H1 (cell line): Measurements from ENCODE around the gene MIOX. TPM values are rescaled to one million over a fixed set of nuclear protein-coding genes. Genes with fewer than 3 reads are reported as not detected.

Source experiments
- CTCF ChIA-PET: fragments of 300-600 bp; sonication (Branson Sonifier 250); formaldehyde crosslinking; loops from one replicate; lab custom pipeline; 2021; ENCODE audit not compliant: partially characterized antibody; lab: Charles Lee
- POLR2A ChIA-PET: fragments of 300-600 bp; sonication (Branson Sonifier 250); formaldehyde crosslinking; loops from one replicate; lab custom pipeline; 2021; ENCODE audit warnings: inconsistent platforms; ENCODE audit not compliant: partially characterized antibody; lab: Charles Lee
- DNase-seq, 2 experiments: peaks; one replicate each; pipeline versions ENCODE4 v3.0.0 to v3.0.0-alpha.2; 2010 to 2022; ENCODE audit warnings: low spot score in 2 of 2, low read depth in 1 of 2, mixed read lengths in 1 of 2
- FAIRE-seq: peaks from 2 replicates; lab custom pipeline; 2011; peaks lifted over from hg19 to GRCh38; lab: Jason Lieb, UNC
- H2AFZ ChIP-seq: 2 replicates; pipeline ENCODE4 v1.8.1; 2012; ENCODE audit warnings: low read length, inconsistent platforms
- H2AK5ac ChIP-seq: 2 replicates; pipeline ENCODE4 v1.6.1; 2013; ENCODE audit warnings: low read depth, low read length
- H2BK120ac ChIP-seq: replicated peaks from 2 replicates; pipeline ENCODE3; 2013; ENCODE audit warnings: low read depth, low read length, inconsistent platforms
- H2BK12ac ChIP-seq: 2 replicates; pipeline ENCODE4 v1.6.1; 2013; ENCODE audit warnings: low read depth, low read length
- H2BK15ac ChIP-seq: 2 replicates; pipeline ENCODE4 v1.6.1; 2013; ENCODE audit warnings: low read length
- H2BK20ac ChIP-seq: 2 replicates; pipeline ENCODE4 v1.6.1; 2013; ENCODE audit warnings: low read length
- H2BK5ac ChIP-seq: 2 replicates; pipeline ENCODE4 v1.6.1; 2013; ENCODE audit warnings: low read depth, low read length
- H3K14ac ChIP-seq: 2 replicates; pipeline ENCODE4 v1.6.1; 2013; ENCODE audit warnings: inconsistent platforms; ENCODE audit not compliant: insufficient read length
- H3K18ac ChIP-seq: 2 replicates; pipeline ENCODE4 v1.6.1; 2013; ENCODE audit warnings: low read length; ENCODE audit errors: extremely low read depth
- H3K23ac ChIP-seq: 2 replicates; pipeline ENCODE4 v1.6.1; 2013; ENCODE audit warnings: inconsistent platforms; ENCODE audit not compliant: insufficient read length
- H3K23me2 ChIP-seq: 2 replicates; pipeline ENCODE4 v1.6.1; 2013; ENCODE audit warnings: low read depth, low read length
- H3K27ac ChIP-seq: 2 replicates; pipeline ENCODE4 v1.6.1; 2011; ENCODE audit warnings: low read depth, low read length, inconsistent platforms
- H3K27me3 ChIP-seq, 4 experiments: replicated peaks in 1 of 4; 1 replicate in 1 of 4; 2 replicates in 3 of 4; pipeline versions ENCODE4 v1.6.1 to v1.8.1; 2011 to 2013; ENCODE audit warnings: low read length in 3 of 4, mild to moderate bottlenecking in 3 of 4, inconsistent platforms in 2 of 4, mixed read lengths in 2 of 4, moderate library complexity in 1 of 4; ENCODE audit not compliant: control insufficient read depth in 3 of 4, insufficient read depth in 3 of 4; ENCODE audit errors: extremely low read depth in 1 of 4
- H3K36me3 ChIP-seq, 4 experiments: 2 replicates each; pipeline versions ENCODE4 v1.6.1 to v1.8.1; 2011 to 2013; ENCODE audit warnings: mild to moderate bottlenecking in 4 of 4, low read length in 3 of 4, moderate library complexity in 2 of 4, control low read depth in 1 of 4, inconsistent platforms in 1 of 4; ENCODE audit not compliant: insufficient read depth in 4 of 4, control insufficient read depth in 2 of 4
- H3K4ac ChIP-seq: replicated peaks from 2 replicates; pipeline ENCODE3; 2013; ENCODE audit warnings: low read length, low read depth, mixed read lengths, inconsistent platforms; ENCODE audit not compliant: insufficient read length
- H3K4me1 ChIP-seq, 4 experiments: replicated peaks in 1 of 4; 1 replicate in 1 of 4; 2 replicates in 3 of 4; pipeline versions ENCODE4 v1.6.1 to v1.8.1; 2011 to 2013; ENCODE audit warnings: low read length in 3 of 4, inconsistent platforms in 2 of 4, mixed read lengths in 1 of 4; ENCODE audit not compliant: insufficient read depth in 4 of 4, control insufficient read depth in 3 of 4
- H3K4me2 ChIP-seq, 2 experiments: 2 replicates each; pipeline versions ENCODE4 v1.6.1 to v1.8.1; 2011 to 2013; ENCODE audit warnings: low read depth in 2 of 2, low read length in 2 of 2, control low read depth in 1 of 2, inconsistent platforms in 1 of 2, mild to moderate bottlenecking in 1 of 2; ENCODE audit not compliant: insufficient read depth in 1 of 2
- H3K4me3 ChIP-seq, 4 experiments: fragments of 200-600, 300-600 bp in 1 of 4; sonication (generic), shearing (Covaris generic), sonication (Bioruptor Twin) in 1 of 4; 2 replicates each; pipeline versions ENCODE4 v1.5.1 to v1.8.1; 2011 to 2016; ENCODE audit warnings: low read length in 4 of 4, low read depth in 3 of 4, control low read depth in 2 of 4, inconsistent platforms in 2 of 4, mild to moderate bottlenecking in 2 of 4, mixed read lengths in 1 of 4, moderate library complexity in 1 of 4; ENCODE audit not compliant: insufficient read depth in 2 of 4; ENCODE audit errors: extremely low read depth in 1 of 4
- H3K56ac ChIP-seq: replicated peaks from 2 replicates; pipeline ENCODE3; 2013; ENCODE audit warnings: low read depth, mild to moderate bottlenecking, mixed read lengths, low read length, inconsistent platforms; ENCODE audit not compliant: insufficient read length
- H3K79me1 ChIP-seq: 2 replicates; pipeline ENCODE4 v1.6.1; 2013; ENCODE audit warnings: low read depth, low read length, control low read depth
- H3K79me2 ChIP-seq, 2 experiments: 2 replicates each; pipeline versions ENCODE4 v1.6.1 to v1.8.1; 2012 to 2013; ENCODE audit warnings: low read length in 2 of 2, mild to moderate bottlenecking in 2 of 2, inconsistent platforms in 1 of 2; ENCODE audit not compliant: insufficient read depth in 2 of 2, control insufficient read depth in 1 of 2
- H3K9ac ChIP-seq, 4 experiments: replicated peaks in 1 of 4; 1 replicate in 1 of 4; 2 replicates in 3 of 4; pipeline versions ENCODE4 v1.6.1 to v1.8.1; 2011 to 2013; ENCODE audit warnings: low read depth in 3 of 4, low read length in 3 of 4, control low read depth in 2 of 4, mild to moderate bottlenecking in 2 of 4, moderate library complexity in 2 of 4, inconsistent platforms in 1 of 4; ENCODE audit errors: extremely low read depth in 1 of 4
- H3K9me3 ChIP-seq, 2 experiments: 2 replicates each; pipeline versions ENCODE4 v1.6.1 to v1.8.1; 2012 to 2013; ENCODE audit warnings: mild to moderate bottlenecking in 2 of 2, moderate library complexity in 2 of 2, control low read depth in 1 of 2, inconsistent platforms in 1 of 2, low read depth in 1 of 2, low read length in 1 of 2, mixed read lengths in 1 of 2; ENCODE audit not compliant: insufficient read depth in 2 of 2
- H4K20me1 ChIP-seq, 2 experiments: replicated peaks in 1 of 2; 2 replicates each; pipeline versions ENCODE3 to v1.8.1; 2011 to 2013; ENCODE audit warnings: inconsistent platforms in 2 of 2, low read length in 2 of 2, mild to moderate bottlenecking in 1 of 2; ENCODE audit not compliant: insufficient read depth in 2 of 2, control insufficient read depth in 1 of 2
- H4K5ac ChIP-seq: 2 replicates; pipeline ENCODE4 v1.6.1; 2013; ENCODE audit warnings: low read length, low read depth, mixed read lengths, inconsistent platforms; ENCODE audit not compliant: insufficient read length
- H4K8ac ChIP-seq: 2 replicates; pipeline ENCODE4 v1.8.0; 2013; ENCODE audit warnings: mild to moderate bottlenecking, moderate library complexity, low read length, inconsistent platforms; ENCODE audit not compliant: insufficient read depth; ENCODE audit errors: extremely low read depth
- H4K91ac ChIP-seq: replicated peaks from 2 replicates; pipeline ENCODE3; 2013; ENCODE audit warnings: low read length, mixed read lengths, inconsistent platforms; ENCODE audit not compliant: insufficient read length
- GTF2F1 ChIP-seq: IDR thresholded peaks from 2 replicates; pipeline ENCODE4 v1.6.1; 2012; ENCODE audit warnings: low read depth, low read length, improper control_type of control experiment, borderline replicate concordance
- RBBP5 ChIP-seq: IDR thresholded peaks from 2 replicates; pipeline ENCODE4 v1.7.1; 2012; ENCODE audit warnings: low read depth, mild to moderate bottlenecking, inconsistent platforms, low read length, moderate library complexity, borderline replicate concordance
- TEAD4 ChIP-seq: IDR thresholded peaks from 2 replicates; pipeline ENCODE4 v1.6.1; 2012; ENCODE audit warnings: low read depth, low read length, inconsistent platforms, mixed read lengths
- WGBS, 2 experiments: shearing (Covaris generic) in 1 of 2; methylation state at CpG; one replicate each; pipeline versions ENCODE4 v1.1.6 to v1.1.7; 2013 to 2015; ENCODE audit warnings: low lambda C conversion rate in 2 of 2, mixed read lengths in 2 of 2, inconsistent platforms in 1 of 2, low coverage in 1 of 2, missing lambda C conversion rate in 1 of 2; ENCODE audit not compliant: insufficient replicate concordance in 2 of 2, insufficient coverage in 1 of 2, insufficient read length in 1 of 2; ENCODE audit errors: extremely low coverage in 1 of 2, missing lambda C conversion rate in 1 of 2; 5-methylcytosine and 5-hydroxymethylcytosine counted together
- polyA plus RNA-seq, 7 experiments: library from polyadenylated mRNA; depleted of rRNA in 3 of 7; stranded (reverse) in 5 of 7; unstranded in 2 of 7; fragments of >200 nt in 5 of 7; fragments of 200-250 nt in 2 of 7; gene quantifications; 1 replicate in 5 of 7; 2 replicates in 1 of 7; 4 replicates in 1 of 7; pipeline versions ENCODE4 v1.2.1 to v1.2.3, GENCODE V29; 2011 to 2013; ENCODE audit warnings: missing spikeins in 2 of 7, mixed read lengths in 2 of 7
- total RNA-seq: library from RNA; stranded (reverse); fragmentation: NEBNext Ultra II Directional; extraction: Animal tissue kit (Norgen Biotek cat#: 25700); gene quantifications from 2 replicates; pipeline ENCODE4 v1.2.1, GENCODE V29; 2021

Gene MIOX
- total and polyA plus RNA-seq, 2 of the 8 experiments (the other 6 are each of a cell fraction or from before 2014, with no cell fraction given): 0.30 to 0.32 TPM

DNA sequence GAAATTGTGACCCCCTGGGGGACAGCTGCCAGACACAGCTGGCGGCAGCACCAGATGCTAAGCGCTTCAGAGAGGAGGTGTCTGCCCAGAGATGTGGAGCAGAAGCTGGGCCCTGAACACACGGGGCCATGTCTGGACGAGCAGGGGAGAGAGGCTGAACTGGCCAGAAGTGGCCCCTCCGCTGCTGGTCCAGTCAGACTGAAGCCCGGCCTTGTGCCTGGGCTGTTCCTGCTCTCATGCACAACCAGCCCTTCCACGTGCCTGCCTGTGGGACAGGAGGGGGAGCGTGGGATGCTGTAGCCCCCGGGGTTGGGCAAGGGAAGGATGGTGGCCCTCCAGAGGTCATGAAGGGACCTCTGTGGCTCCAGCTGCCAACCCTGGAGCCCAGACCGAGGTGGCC is 3.6 kb upstream of the MIOX start:
- POLR2A ChIA-PET: interaction anchor here (1.4 to 4.8 kb wide), 10 partner anchors 9 to 29 kb away, joined by 3 to 21 read pairs (median 7); partner anchors contain the start of genes LMF2 and NCAPH2
- CTCF ChIA-PET: interaction anchor here (0.6 to 5.6 kb wide), 6 partner anchors 9 to 213 kb away, joined by 3 to 54 read pairs (median 4); partner anchors contain the start of gene SCO2
- H4K91ac ChIP-seq: no peak overlapping the region
- H3K9ac ChIP-seq: no peak overlapping the region
- DNase-seq (no peak), FAIRE-seq (no peak)
- H2BK5ac ChIP-seq: no peak overlapping the region
- peaks cover 4% of the 10 kb centered on the region; the same call in 1 of the 2 replicates for H3K23me2 ChIP-seq
- H3K4me3 ChIP-seq: no peak overlapping the region
- H3K79me1 ChIP-seq: no peaks in the 10 kb centered on the region
- no peak overlapping the region for H2AK5ac ChIP-seq
- H3K4me1 ChIP-seq: peaks cover 0 to 5% (median 0%) of the 10 kb centered on the region in 4 experiments; a peak in 4 of 7 replicates
- 0 out of 8 replicates have a peak, but pooled peaks cover 0 to 2% (median 0%) of the 10 kb centered on the region in 4 experiments for H3K36me3 ChIP-seq
- H3K9me3 ChIP-seq: no peaks in the 10 kb centered on the region
- no peak overlapping the region for H3K14ac ChIP-seq
- TF ChIP-seq RBBP5 (no peak), GTF2F1 (no peak), TEAD4 (no peak)
- no peak overlapping the region for H4K8ac ChIP-seq
- H2BK12ac ChIP-seq: 0 out of 2 replicates have a peak overlapping the region, but pooled peaks have one; percentile 60
- H2BK120ac ChIP-seq: no peak overlapping the region
- H3K56ac ChIP-seq: no peak overlapping the region
- H3K23ac ChIP-seq: no peak overlapping the region
- WGBS, 2 experiments: 95% methylated on average over 10 of the region's 10 CpGs; no CpG with 5 or more reads in 1 of the 2 experiments
- H4K20me1 ChIP-seq: peaks cover 0 to 3% of the 10 kb centered on the region in 2 experiments
- no peak overlapping the region for H3K27ac ChIP-seq
- no peak overlapping the region for H3K4ac ChIP-seq
- H3K27me3 ChIP-seq: peaks cover 1 to 22% (median 13%) of the 10 kb centered on the region in 4 experiments; a peak in 6 of 7 replicates
- H3K18ac ChIP-seq: no peak overlapping the region
- H2AFZ ChIP-seq: no peak overlapping the region
- H2BK20ac ChIP-seq: no peak overlapping the region
- H2BK15ac ChIP-seq: no peak overlapping the region
- H4K5ac ChIP-seq: no peak overlapping the region
- H3K4me2 ChIP-seq: no peak overlapping the region
- no peaks in the 10 kb centered on the region for H3K79me2 ChIP-seq
